ENCODE data around the gene PSMG2.

Gene PSMG2

GRCh38 chr18:12768625-12769024 is 65.8 kb downstream of the PSMG2 start:
- no peak overlapping the region for H2BK15ac ChIP-seq (ENCODE audit: low read length)
- no peak overlapping the region for H3K4ac ChIP-seq (ENCODE audit: low read length)
- H3K4me1 ChIP-seq (ENCODE audit: control insufficient read depth in 2 of 2, insufficient read depth in 1 of 2, low read depth in 1 of 2, low read length in 2 of 2): peaks cover 0 to 3% of the 10 kb centered on the region in 2 donors
- H2BK5ac ChIP-seq (ENCODE audit: low read length): no peak overlapping the region
- H4K91ac ChIP-seq (ENCODE audit: low read depth, low read length, poor library complexity): no peak overlapping the region
- no peak overlapping the region for H2BK12ac ChIP-seq (ENCODE audit: low read length)
- no peaks in the 10 kb centered on the region for H3K9me3 ChIP-seq (replicated peaks in 1 of 2; ENCODE audit: control insufficient read depth in 2 of 2, insufficient read depth in 1 of 2, low read depth in 1 of 2, low read length in 2 of 2)
- H3K14ac ChIP-seq (ENCODE audit: low read length): no peak overlapping the region
- H3K36me3 ChIP-seq (replicated peaks in 1 of 2; ENCODE audit: control insufficient read depth in 2 of 2, insufficient read depth in 2 of 2, low read length in 2 of 2): no peaks in the 10 kb centered on the region
- no peak overlapping the region for H3K4me2 ChIP-seq (ENCODE audit: insufficient read depth, low read length, poor library complexity, severe bottlenecking)
- H3K79me1 ChIP-seq (ENCODE audit: low read depth, low read length): no peaks in the 10 kb centered on the region
- H3K23ac ChIP-seq (ENCODE audit: low read depth, low read length, poor library complexity): no peak overlapping the region
- no CpG with 5 or more reads among the region's 3 CpGs for WGBS, 2 donors (ENCODE audit: extremely low coverage in 2 of 2, insufficient read length in 2 of 2, insufficient replicate concordance in 1 of 2)
- H4K8ac ChIP-seq (ENCODE audit: low read depth, low read length): no peak overlapping the region
- no peak overlapping the region for H2BK120ac ChIP-seq (ENCODE audit: low read depth, low read length)
- H2AFZ ChIP-seq (ENCODE audit: low read length): no peak overlapping the region
- no peak for DNase-seq (ENCODE audit: low spot score)
- no peak overlapping the region for H2AK5ac ChIP-seq (ENCODE audit: low read depth, low read length)
- H3K9ac ChIP-seq (ENCODE audit: low read depth, low read length, poor library complexity): no peak overlapping the region
- no peak overlapping the region for H3K18ac ChIP-seq (ENCODE audit: low read length)
- no peak overlapping the region for H3K27ac ChIP-seq (replicated peaks; ENCODE audit: low read length)
- H3K4me3 ChIP-seq (ENCODE audit: low read length in 2 of 2): no peak overlapping the region
- no peaks in the 10 kb centered on the region for H3K27me3 ChIP-seq (ENCODE audit: control insufficient read depth in 3 of 3, insufficient read depth in 3 of 3, low read depth in 1 of 3, low read length in 3 of 3)

- Histone ChIP-seq H3K4me1 (ENCODE audit: control insufficient read depth in 2 of 2, insufficient read depth in 1 of 2, low read depth in 1 of 2, low read length in 2 of 2) (peaks cover 0 to 3% of the 10 kb centered on the region in 2 donors), H2BK120ac (ENCODE audit: low read depth, low read length) (no peak overlapping the region), H3K4me3 (ENCODE audit: low read length in 2 of 2) (no peak overlapping the region), H3K36me3 (replicated peaks in 1 of 2; ENCODE audit: control insufficient read depth in 2 of 2, insufficient read depth in 2 of 2, low read length in 2 of 2) (no peaks in the 10 kb centered on the region), H4K8ac (ENCODE audit: low read depth, low read length) (no peak overlapping the region), H2AFZ (ENCODE audit: low read length) (no peak overlapping the region), H4K91ac (ENCODE audit: low read depth, low read length, poor library complexity) (no peak overlapping the region), H3K4ac (ENCODE audit: low read length) (no peak overlapping the region), H2BK12ac (ENCODE audit: low read length) (no peak overlapping the region), H3K9me3 (replicated peaks in 1 of 2; ENCODE audit: control insufficient read depth in 2 of 2, insufficient read depth in 1 of 2, low read depth in 1 of 2, low read length in 2 of 2) (no peaks in the 10 kb centered on the region), H2BK5ac (ENCODE audit: low read length) (no peak overlapping the region), H3K9ac (ENCODE audit: low read depth, low read length, poor library complexity) (no peak overlapping the region), H3K18ac (ENCODE audit: low read length) (no peak overlapping the region), H3K23ac (ENCODE audit: low read depth, low read length, poor library complexity) (no peak overlapping the region), H3K27ac (replicated peaks; ENCODE audit: low read length) (no peak overlapping the region), H3K27me3 (ENCODE audit: control insufficient read depth in 3 of 3, insufficient read depth in 3 of 3, low read depth in 1 of 3, low read length in 3 of 3) (no peaks in the 10 kb centered on the region), H3K4me2 (ENCODE audit: insufficient read depth, low read length, poor library complexity, severe bottlenecking) (no peak overlapping the region), H2BK15ac (ENCODE audit: low read length) (no peak overlapping the region), H3K14ac (ENCODE audit: low read length) (no peak overlapping the region), H2AK5ac (ENCODE audit: low read depth, low read length) (no peak overlapping the region), H3K79me1 (ENCODE audit: low read depth, low read length) (no peaks in the 10 kb centered on the region)
- DNase-seq (ENCODE audit: low spot score): no peak
- WGBS, 2 donors (ENCODE audit: extremely low coverage in 2 of 2, insufficient read length in 2 of 2, insufficient replicate concordance in 1 of 2): no CpG with 5 or more reads among the region's 3 CpGs
Measured at GRCh38 chr18:12769136-12769535, 66.3 kb downstream of the PSMG2 start.

DNA sequence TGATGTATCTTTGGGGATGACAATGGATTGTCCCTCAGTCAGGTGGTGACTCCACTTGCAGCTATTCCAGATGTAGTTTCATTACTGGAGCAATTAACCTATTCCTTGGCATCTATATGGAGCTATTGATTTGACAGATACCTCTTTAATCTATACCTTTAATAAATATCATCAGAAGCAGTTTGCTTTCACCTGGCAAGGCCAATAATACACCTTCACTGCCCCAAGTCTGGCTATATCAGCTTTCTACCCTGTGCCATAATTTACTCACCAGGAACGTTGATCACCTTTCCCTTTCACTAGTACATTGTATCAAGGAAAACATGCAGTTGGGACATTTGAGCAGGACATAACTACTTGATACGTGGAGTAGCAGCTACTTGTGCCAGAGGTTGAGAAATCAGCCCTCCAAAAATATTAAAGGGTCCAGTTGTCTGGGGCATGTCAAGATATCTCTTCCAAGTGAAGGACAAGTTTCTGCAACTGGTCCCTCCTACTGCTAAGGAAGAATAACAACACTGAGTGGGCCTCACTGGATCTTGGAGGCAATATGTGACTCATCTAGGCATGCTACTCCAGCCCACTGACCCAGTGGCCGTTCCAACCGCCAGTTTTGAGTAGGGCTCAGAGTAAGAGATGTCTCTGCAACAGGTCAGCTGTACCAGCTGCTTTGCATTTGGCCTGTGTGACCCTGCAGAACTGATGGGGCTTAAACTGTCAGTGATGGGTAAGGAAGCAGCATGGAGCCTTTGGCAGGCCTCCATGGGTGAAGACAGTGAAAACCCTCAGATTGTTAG is 67.0 kb downstream of the PSMG2 start:
- H2BK120ac ChIP-seq (ENCODE audit: low read depth, low read length): no peak overlapping the region
- no peak overlapping the region for H4K91ac ChIP-seq (ENCODE audit: low read depth, low read length, poor library complexity)
- no peak overlapping the region for H3K14ac ChIP-seq (ENCODE audit: low read length)
- H3K4me3 ChIP-seq (ENCODE audit: low read length in 2 of 2): no peak overlapping the region
- no peaks in the 10 kb centered on the region for H3K79me1 ChIP-seq (ENCODE audit: low read depth, low read length)
- no peak overlapping the region for H3K23ac ChIP-seq (ENCODE audit: low read depth, low read length, poor library complexity)
- H3K27ac ChIP-seq (replicated peaks; ENCODE audit: low read length): no peak overlapping the region
- no peak overlapping the region for H2AK5ac ChIP-seq (ENCODE audit: low read depth, low read length)
- H3K27me3 ChIP-seq (ENCODE audit: control insufficient read depth in 3 of 3, insufficient read depth in 3 of 3, low read depth in 1 of 3, low read length in 3 of 3): no peaks in the 10 kb centered on the region
- H2BK5ac ChIP-seq (ENCODE audit: low read length): no peak overlapping the region
- H4K8ac ChIP-seq (ENCODE audit: low read depth, low read length): no peak overlapping the region
- H3K36me3 ChIP-seq (replicated peaks in 1 of 2; ENCODE audit: control insufficient read depth in 2 of 2, insufficient read depth in 2 of 2, low read length in 2 of 2): no peaks in the 10 kb centered on the region
- no peak overlapping the region for H2AFZ ChIP-seq (ENCODE audit: low read length)
- H2BK15ac ChIP-seq (ENCODE audit: low read length): no peak overlapping the region
- H2BK12ac ChIP-seq (ENCODE audit: low read length): no peak overlapping the region
- no peaks in the 10 kb centered on the region for H3K9me3 ChIP-seq (replicated peaks in 1 of 2; ENCODE audit: control insufficient read depth in 2 of 2, insufficient read depth in 1 of 2, low read depth in 1 of 2, low read length in 2 of 2)
- H3K4me1 ChIP-seq (ENCODE audit: control insufficient read depth in 2 of 2, insufficient read depth in 1 of 2, low read depth in 1 of 2, low read length in 2 of 2): peaks cover 0 to 3% of the 10 kb centered on the region in 2 donors
- H3K18ac ChIP-seq (ENCODE audit: low read length): no peak overlapping the region
- no peak for DNase-seq (ENCODE audit: low spot score)
- no peak overlapping the region for H3K4ac ChIP-seq (ENCODE audit: low read length)
- no peak overlapping the region for H3K9ac ChIP-seq (ENCODE audit: low read depth, low read length, poor library complexity)
- H3K4me2 ChIP-seq (ENCODE audit: insufficient read depth, low read length, poor library complexity, severe bottlenecking): no peak overlapping the region
- WGBS, 2 donors (ENCODE audit: extremely low coverage in 2 of 2, insufficient read length in 2 of 2, insufficient replicate concordance in 1 of 2): no CpG with 5 or more reads among the region's 4 CpGs

GRCh38 chr18:12770469-12771219 is 67.8 kb downstream of the PSMG2 start:
- Histone ChIP-seq H3K27me3 (ENCODE audit: control insufficient read depth in 3 of 3, insufficient read depth in 3 of 3, low read depth in 1 of 3, low read length in 3 of 3) (no peaks in the 10 kb centered on the region), H3K27ac (replicated peaks; ENCODE audit: low read length) (no peak overlapping the region), H3K4me2 (ENCODE audit: insufficient read depth, low read length, poor library complexity, severe bottlenecking) (no peak overlapping the region), H2BK12ac (ENCODE audit: low read length) (no peak overlapping the region), H3K9ac (ENCODE audit: low read depth, low read length, poor library complexity) (no peak overlapping the region), H3K9me3 (replicated peaks in 1 of 2; ENCODE audit: control insufficient read depth in 2 of 2, insufficient read depth in 1 of 2, low read depth in 1 of 2, low read length in 2 of 2) (peaks cover 0 to 3% of the 10 kb centered on the region in 2 donors), H2AK5ac (ENCODE audit: low read depth, low read length) (no peak overlapping the region), H3K18ac (ENCODE audit: low read length) (no peak overlapping the region), H3K23ac (ENCODE audit: low read depth, low read length, poor library complexity) (no peak overlapping the region), H4K91ac (ENCODE audit: low read depth, low read length, poor library complexity) (no peak overlapping the region), H3K4me3 (ENCODE audit: low read length in 2 of 2) (no peak overlapping the region), H3K4ac (ENCODE audit: low read length) (no peak overlapping the region), H3K4me1 (ENCODE audit: control insufficient read depth in 2 of 2, insufficient read depth in 1 of 2, low read depth in 1 of 2, low read length in 2 of 2) (peaks cover 0 to 3% of the 10 kb centered on the region in 2 donors), H4K8ac (ENCODE audit: low read depth, low read length) (no peak overlapping the region), H2BK120ac (ENCODE audit: low read depth, low read length) (no peak overlapping the region), H2AFZ (ENCODE audit: low read length) (no peak overlapping the region), H3K79me1 (ENCODE audit: low read depth, low read length) (no peaks in the 10 kb centered on the region), H2BK5ac (ENCODE audit: low read length) (no peak overlapping the region), H3K36me3 (replicated peaks in 1 of 2; ENCODE audit: control insufficient read depth in 2 of 2, insufficient read depth in 2 of 2, low read length in 2 of 2) (no peaks in the 10 kb centered on the region), H3K14ac (ENCODE audit: low read length) (no peak overlapping the region), H2BK15ac (ENCODE audit: low read length) (no peak overlapping the region)
- DNase-seq (ENCODE audit: low spot score): no peak
- no CpG with 5 or more reads among the region's 15 CpGs for WGBS, 2 donors (ENCODE audit: extremely low coverage in 2 of 2, insufficient read length in 2 of 2, insufficient replicate concordance in 1 of 2)

Data from neuronal stem cell (in vitro differentiated cells).